GM19351 (cell line): ENCODE measurements around the gene PLD2.
"Not testable (repeated sequence)": the region's sequence is repeated elsewhere in the genome, so short reads cannot be mapped to it uniquely, and the experiment has no call there.

ENCODE experiments used
- ATAC-seq: cut with Tn5 transposase; IDR thresholded peaks from one replicate; pipeline ENCODE4 v1.9.1; 2021; ENCODE audit warnings: mild to moderate bottlenecking, moderate library complexity; ENCODE audit not compliant: unreplicated experiment

PLD2 gene

GRCh38 chr17:4853208-4853671 is 46.3 kb downstream of the PLD2 start:
- ATAC-seq: no peak

DNA sequence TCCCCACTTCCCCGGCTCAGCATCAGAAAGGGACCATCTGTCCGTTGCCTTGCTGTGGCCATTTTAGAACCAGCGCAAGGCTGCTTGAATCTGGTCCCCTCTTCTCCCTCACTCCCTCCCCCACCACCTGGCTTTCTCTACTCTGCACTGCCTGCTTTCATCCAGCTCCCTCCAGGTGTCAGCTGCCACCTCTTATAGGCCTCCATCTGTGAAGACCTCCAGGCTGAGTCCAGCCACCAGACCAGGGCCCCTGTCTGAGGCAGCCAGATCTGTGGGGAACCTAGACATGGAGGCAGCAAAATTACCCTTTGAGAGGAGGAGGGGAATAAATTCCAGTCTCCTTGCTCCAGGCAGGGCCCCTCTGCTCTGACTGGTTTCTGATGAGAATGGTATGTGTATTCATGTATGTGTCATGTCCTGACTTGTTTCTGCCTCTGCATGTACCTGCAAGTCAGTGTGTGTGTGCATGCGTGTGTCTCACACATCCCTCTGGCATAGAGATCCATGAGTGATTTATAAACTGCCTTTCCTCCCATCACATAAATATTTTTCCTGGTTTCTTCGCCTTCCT is 47.2 kb downstream of the PLD2 start:
- no peak for ATAC-seq

DNA sequence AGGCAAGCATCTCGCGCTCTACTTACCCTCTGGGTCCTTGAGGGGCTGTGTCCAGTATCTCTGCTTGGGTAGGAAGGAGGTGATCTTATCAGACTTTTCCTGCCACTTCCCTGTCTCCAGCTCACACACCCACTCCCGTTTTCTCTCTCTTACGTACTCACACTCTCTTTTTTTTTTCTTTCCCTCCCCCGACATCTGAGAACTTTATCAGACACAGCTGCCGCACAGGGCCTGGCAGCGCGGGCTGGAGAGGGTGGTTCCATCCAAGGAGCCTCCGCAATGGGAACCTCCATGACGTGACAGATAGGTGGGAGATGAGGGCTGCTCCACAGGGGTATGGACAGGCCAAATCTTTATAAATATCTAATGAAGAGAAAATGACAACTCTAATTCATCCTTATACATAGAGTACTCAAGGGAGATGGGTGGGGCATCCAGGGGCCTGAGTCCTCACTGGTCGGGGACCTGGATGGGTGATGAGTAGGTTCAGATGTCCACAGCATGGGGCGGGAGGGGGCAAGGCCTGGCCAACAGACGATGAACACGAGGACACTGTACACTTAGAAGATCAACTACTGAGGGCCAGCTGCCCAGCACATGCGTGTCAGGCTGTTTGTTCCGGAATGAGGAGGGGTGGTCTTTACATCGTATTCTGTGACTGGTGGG is 49.5 kb downstream of the PLD2 start:
- ATAC-seq: no peak

DNA sequence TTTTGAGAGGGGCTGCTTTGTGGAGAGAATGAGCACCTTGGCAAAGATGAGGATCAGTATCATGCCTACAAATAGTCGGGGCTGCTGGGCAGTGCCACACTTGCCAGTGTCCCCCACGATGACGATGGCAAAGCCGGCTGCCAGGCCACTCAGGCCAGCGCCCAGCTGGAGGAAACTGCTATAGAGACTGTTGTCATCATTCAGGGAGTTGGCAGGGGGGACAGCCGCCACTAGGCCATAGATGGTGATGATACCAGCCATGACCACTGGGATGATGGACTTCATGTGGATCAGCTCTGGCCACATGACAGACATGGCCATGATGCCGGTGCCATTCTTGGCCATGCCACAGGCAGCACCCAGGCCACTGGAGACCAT is 50.0 kb downstream of the PLD2 start:
- no peak for ATAC-seq

DNA sequence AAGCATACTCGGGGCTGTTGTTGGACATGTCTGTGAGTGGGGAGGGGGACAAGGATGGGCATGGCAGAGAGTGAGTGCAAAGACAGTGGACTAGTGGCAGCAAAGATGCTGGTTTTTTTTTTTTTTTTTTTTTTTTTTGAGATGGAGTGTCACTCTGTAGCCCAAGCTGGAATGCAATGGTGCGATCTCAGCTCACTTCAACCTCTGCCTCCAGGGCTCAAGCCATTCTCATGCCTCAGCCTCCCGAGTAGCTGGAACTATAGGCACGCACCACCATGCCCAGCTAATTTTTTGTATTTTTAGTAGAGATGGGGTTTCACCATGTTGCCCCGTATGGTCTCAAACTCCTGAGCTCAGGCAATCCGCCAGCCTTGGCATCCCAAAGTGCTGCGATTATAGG is 50.4 kb downstream of the PLD2 start:
- ATAC-seq: not testable (repeated sequence)

GRCh38 chr17:4858068-4858881 is 51.3 kb downstream of the PLD2 start:
- no peak for ATAC-seq

DNA sequence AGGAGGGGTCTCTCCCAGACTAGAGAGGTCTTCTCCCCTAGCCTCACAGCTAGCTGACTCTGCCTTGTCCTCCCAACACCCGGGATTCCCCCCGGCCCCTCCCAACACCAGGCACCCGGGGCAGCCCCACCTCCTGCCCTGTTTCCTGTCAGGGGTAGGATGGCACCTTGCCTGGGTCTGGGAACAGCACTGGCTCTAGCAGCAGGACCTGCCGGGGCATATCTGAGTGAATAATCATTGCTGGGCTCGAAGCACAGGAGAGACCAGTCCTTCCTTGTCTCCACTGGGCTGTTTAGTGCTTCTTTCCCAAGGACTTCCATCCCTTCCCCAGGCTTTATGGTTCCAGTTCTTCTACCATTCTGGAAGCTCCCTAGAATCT is 51.9 kb downstream of the PLD2 start:
- no peak for ATAC-seq

GRCh38 chr17:4859816-4860625 is 53.1 kb downstream of the PLD2 start:
- no peak for ATAC-seq

- ATAC-seq: no peak
These were observed 53.7 kb downstream of the PLD2 start for GRCh38 chr17:4860651-4861050.

GRCh38 chr17:4861052-4861451 is 54.1 kb downstream of the PLD2 start:
- no peak for ATAC-seq

- ATAC-seq: no peak
These were observed 55.8 kb downstream of the PLD2 start for GRCh38 chr17:4862720-4863119.

DNA sequence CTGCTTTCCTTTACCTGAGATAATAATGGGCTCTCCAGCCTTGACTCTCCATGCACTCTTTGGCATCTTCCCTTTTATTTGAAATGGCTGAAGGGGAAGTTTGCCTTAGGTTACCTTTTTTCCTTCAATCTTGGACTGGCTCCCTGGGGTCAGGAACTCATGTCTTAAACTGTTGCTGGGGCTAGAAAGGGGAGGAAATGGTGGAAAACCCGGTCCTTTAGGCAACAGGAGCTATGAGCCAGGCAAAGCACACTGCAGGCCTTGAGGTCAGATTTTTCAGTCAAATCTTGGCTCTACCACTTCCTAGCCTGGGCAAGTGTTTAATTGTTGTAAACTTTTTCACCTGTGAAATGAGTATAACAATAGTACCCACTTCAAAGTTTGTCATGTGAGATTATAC is 56.4 kb downstream of the PLD2 start:
- no peak for ATAC-seq

GRCh38 chr17:4867535-4867934 is 60.6 kb downstream of the PLD2 start:
- not testable (repeated sequence) for ATAC-seq

DNA sequence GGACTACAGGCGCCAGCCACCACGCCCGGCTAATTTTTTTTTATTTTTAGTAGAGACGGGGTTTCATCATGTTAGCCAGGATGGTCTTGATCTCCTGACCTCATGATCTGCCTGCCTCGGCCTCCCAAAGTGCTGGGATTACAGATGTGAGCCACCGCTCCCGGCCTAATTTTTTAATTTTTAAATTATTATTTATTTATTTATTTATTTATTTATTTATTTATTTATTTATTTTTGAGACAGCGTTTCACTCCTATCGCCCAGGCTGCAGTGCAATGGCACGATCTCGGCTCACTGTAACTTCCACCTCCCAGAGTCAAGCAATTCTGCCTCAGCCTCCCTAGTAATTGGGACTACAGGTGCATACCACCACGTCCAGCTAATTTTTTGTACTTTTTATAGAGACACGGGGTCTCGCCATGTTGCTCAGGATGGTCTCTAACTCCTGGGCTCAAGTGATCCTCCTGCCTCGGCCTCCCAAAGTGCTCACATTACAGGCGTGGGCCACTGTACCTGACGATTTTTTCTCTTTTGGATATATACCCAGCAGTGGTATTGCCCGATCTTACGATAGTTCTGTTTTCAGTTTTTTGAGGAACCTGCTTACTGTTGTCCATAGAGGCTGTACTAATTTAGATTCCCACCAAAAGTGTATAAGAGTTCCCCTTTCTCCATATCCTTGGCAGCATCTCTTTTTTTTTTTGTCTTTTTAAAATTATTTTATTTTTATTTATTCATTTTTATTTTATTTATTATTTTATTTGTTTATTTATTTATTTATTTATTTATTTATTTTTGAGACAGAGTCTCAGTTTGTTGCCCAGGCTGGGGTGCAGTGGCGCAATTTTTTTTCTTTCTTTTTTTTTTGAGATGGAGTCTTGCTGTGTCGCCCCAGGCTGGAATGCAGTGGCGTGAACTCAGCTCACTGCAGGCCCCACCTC is 62.4 kb downstream of the PLD2 start:
- not testable (repeated sequence) for ATAC-seq

DNA sequence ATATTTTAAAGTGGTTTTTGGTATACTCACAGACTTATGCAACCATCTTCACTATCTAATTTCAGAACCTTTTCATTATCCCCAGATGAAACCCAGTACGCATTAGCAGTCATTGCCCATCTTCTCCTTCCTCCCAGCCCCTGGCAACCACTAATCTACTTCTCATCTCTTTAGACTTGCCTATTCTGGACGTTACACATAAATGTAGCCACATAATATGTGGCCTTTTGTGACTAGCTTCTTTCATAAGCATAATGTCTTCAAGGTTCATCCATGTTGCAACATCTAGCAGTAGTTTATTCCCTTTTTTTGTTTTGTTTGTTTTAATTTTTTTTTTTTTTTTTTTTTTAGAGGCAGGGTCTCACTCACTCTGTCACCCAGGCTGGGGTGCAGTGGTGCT is 63.9 kb downstream of the PLD2 start:
- ATAC-seq: no peak

DNA sequence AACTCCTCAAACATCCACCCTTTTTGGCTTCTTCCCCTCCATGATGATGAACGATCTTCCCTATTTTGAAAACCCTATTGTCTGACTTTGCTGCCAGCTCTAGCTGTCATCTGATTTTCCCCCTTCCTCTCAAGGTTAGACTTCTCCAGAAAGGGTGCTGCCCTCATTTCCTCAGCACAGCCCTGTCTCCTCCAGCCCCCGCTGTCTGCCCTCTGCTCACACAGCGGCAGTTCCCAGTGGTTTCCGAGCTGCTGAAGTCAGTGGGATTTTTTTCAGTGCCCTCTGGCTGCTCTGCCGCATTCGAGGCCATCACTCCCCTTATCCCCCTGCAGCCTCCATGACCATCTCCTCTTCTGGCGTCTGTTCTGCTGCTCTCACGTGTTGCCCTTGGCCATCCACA is 65.8 kb downstream of the PLD2 start:
- ATAC-seq: no peak
